Breast epithelium (tissue), 3 donors: ENCODE results near the gene ECSIT.

Source experiments
- CTCF ChIP-seq, 3 donors: fragments of 450-650 bp; IDR thresholded peaks; one replicate each; pipeline ENCODE4 v1.5.1; 2016 to 2017; ENCODE audit warnings: antibody characterized with exemption in 3 of 3, mild to moderate bottlenecking in 3 of 3, moderate library complexity in 3 of 3
- POLR2AphosphoS5 ChIP-seq, 3 donors: sonication (generic); formaldehyde crosslinking; IDR thresholded peaks; one replicate each; pipeline ENCODE4 v1.6.1; 2017; ENCODE audit warnings: antibody characterized with exemption in 3 of 3

- TF ChIP-seq POLR2AphosphoS5 (IDR thresholded peaks at IDR 0.05) (no peak), CTCF (IDR thresholded peaks at IDR 0.05) (no peak)
Observed at GRCh38 chr19:11506967-11507366, 22.0 kb downstream of the ECSIT start.
